Keratinocyte (primary cell): ENCODE results near the gene BAIAP2L2. TPM values are rescaled to one million over a fixed set of nuclear protein-coding genes. Genes with fewer than 3 reads are reported as not detected.
"Not testable (repeated sequence)": the region's sequence is repeated elsewhere in the genome, so short reads cannot be mapped to it uniquely, and the experiment has no call there.

ENCODE experiments used
- DNase-seq: peaks from one replicate; pipeline ENCODE4 v3.0.0-alpha.2; 2011; ENCODE audit warnings: low read depth, missing footprints, low spot score
- FAIRE-seq: peaks from 2 replicates; lab custom pipeline; 2011; peaks lifted over from hg19 to GRCh38; lab: Jason Lieb, UNC
- H2AFZ ChIP-seq: 2 replicates; pipeline ENCODE4 v1.6.0; 2012; ENCODE audit warnings: low read length, control low read depth, inconsistent platforms; ENCODE audit not compliant: control insufficient read depth
- H3K27ac ChIP-seq: 2 replicates; pipeline ENCODE4 v1.5.1; 2011; ENCODE audit warnings: low read length; ENCODE audit not compliant: control insufficient read depth, insufficient read depth
- H3K27me3 ChIP-seq: 3 replicates; pipeline ENCODE4 v1.6.0; 2011; ENCODE audit warnings: low read length; ENCODE audit not compliant: control insufficient read depth, insufficient read depth; ENCODE audit errors: extremely low read depth
- H3K36me3 ChIP-seq, 2 experiments: 2 replicates in 1 of 2; 3 replicates in 1 of 2; pipeline ENCODE4 v1.5.1; 2011; ENCODE audit warnings: low read length in 2 of 2, mild to moderate bottlenecking in 1 of 2; ENCODE audit not compliant: control insufficient read depth in 2 of 2, insufficient read depth in 2 of 2; ENCODE audit errors: extremely low read depth in 1 of 2
- H3K4me1 ChIP-seq: 3 replicates; pipeline ENCODE4 v1.5.1; 2011; ENCODE audit warnings: low read length; ENCODE audit not compliant: control insufficient read depth, insufficient read depth; ENCODE audit errors: extremely low read depth
- H3K4me2 ChIP-seq: 3 replicates; pipeline ENCODE4 v1.6.0; 2011; ENCODE audit warnings: low read depth, low read length; ENCODE audit not compliant: control insufficient read depth, insufficient read depth; ENCODE audit errors: extremely low read depth
- H3K4me3 ChIP-seq, 3 experiments: fragments of 200-600 bp in 1 of 3; sonication (generic) in 1 of 3; 2 replicates in 2 of 3; 3 replicates in 1 of 3; pipeline ENCODE4 v1.5.1; 2011 to 2016; ENCODE audit warnings: low read length in 3 of 3, mild to moderate bottlenecking in 3 of 3, control low read depth in 2 of 3, inconsistent platforms in 1 of 3, low read depth in 1 of 3, mixed read lengths in 1 of 3, mixed run types in 1 of 3, moderate library complexity in 1 of 3; ENCODE audit not compliant: control insufficient read depth in 2 of 3, insufficient read depth in 2 of 3; ENCODE audit errors: extremely low read depth in 1 of 3
- H3K79me2 ChIP-seq: 2 replicates; pipeline ENCODE4 v1.6.0; 2012; ENCODE audit warnings: low read length; ENCODE audit not compliant: control insufficient read depth, insufficient read depth
- H3K9ac ChIP-seq: 3 replicates; pipeline ENCODE4 v1.6.0; 2011; ENCODE audit warnings: low read length; ENCODE audit not compliant: control insufficient read depth, insufficient read depth; ENCODE audit errors: extremely low read depth
- H3K9me1 ChIP-seq: 3 replicates; pipeline ENCODE4 v1.6.0; 2011; ENCODE audit warnings: low read length; ENCODE audit not compliant: control insufficient read depth, insufficient read depth; ENCODE audit errors: extremely low read depth
- H3K9me3 ChIP-seq: 2 replicates; pipeline ENCODE4 v1.5.1; 2012; ENCODE audit warnings: low read depth, low read length; ENCODE audit not compliant: control insufficient read depth
- H4K20me1 ChIP-seq: 3 replicates; pipeline ENCODE4 v1.6.0; 2011; ENCODE audit warnings: low read length; ENCODE audit not compliant: control insufficient read depth, insufficient read depth; ENCODE audit errors: extremely low read depth
- CTCF ChIP-seq, 3 experiments: IDR thresholded peaks in 1 of 3; conservative IDR thresholded peaks in 1 of 3; optimal IDR thresholded peaks in 1 of 3; 2 replicates in 2 of 3; 3 replicates in 1 of 3; pipeline versions ENCODE3 to v1.5.1; 2011; ENCODE audit warnings: low read length in 3 of 3, mild to moderate bottlenecking in 3 of 3, moderate library complexity in 2 of 3, control low read depth in 1 of 3, inconsistent platforms in 1 of 3; ENCODE audit not compliant: insufficient read depth in 2 of 3; ENCODE audit errors: extremely low read depth in 1 of 3
- EZH2 ChIP-seq: IDR thresholded peaks from one replicate; pipeline ENCODE4 v1.6.1; 2012; ENCODE audit warnings: inconsistent platforms, mild to moderate bottlenecking, low read length, moderate library complexity
- dilution Hi-C: fragments of 300-500 bp; cut with MboI; formaldehyde crosslinking; loops from one replicate; pipeline ENCODE4 v1.7.0; 2020; ENCODE audit warnings: low sequenced_read_pairs; ENCODE audit not compliant: extremely low pct_ligation_motif_present
- polyA plus RNA-seq, 5 experiments: library from polyadenylated mRNA; depleted of rRNA in 3 of 5; stranded (reverse) in 3 of 5; stranded (forward) in 1 of 5; unstranded in 1 of 5; fragments of >200 nt; gene quantifications; 1 replicate in 1 of 5; 2 replicates in 3 of 5; 3 replicates in 1 of 5; pipeline versions ENCODE4 v1.2.1 to v1.2.3, GENCODE V29; 2011 to 2012; ENCODE audit warnings: missing spikeins in 2 of 5, low read depth in 1 of 5, low replicate concordance in 1 of 5

BAIAP2L2 gene
- polyA plus RNA-seq, 1 donor (not counting 4 experiments of a cell fraction or from before 2014, with no cell fraction given): 2.3 TPM

GRCh38 chr22:38122616-38123015 is 12.1 kb upstream of the BAIAP2L2 start:
- TF ChIP-seq EZH2: no peak
- no peak for TF ChIP-seq CTCF (optimal IDR thresholded peaks at IDR 0.05 in 1 of 3, IDR thresholded peaks at IDR 0.05 in 1 of 3, conservative IDR thresholded peaks at IDR 0.05 in 1 of 3; ENCODE audit: extremely low read depth in 1 of 3, insufficient read depth in 2 of 3, low read length in 3 of 3)
- dilution Hi-C loops: no loop called here
- Histone ChIP-seq H3K9me3 (no peaks in the 10 kb centered on the region), H3K27ac (no peak overlapping the region), H3K4me1 (peaks cover 30% of the 10 kb centered on the region), H3K36me3 (no peaks in the 10 kb centered on the region), H3K4me3 (no peak overlapping the region), H3K9me1 (no peaks in the 10 kb centered on the region), H2AFZ (no peak overlapping the region), H3K4me2 (no peak overlapping the region), H3K27me3 (no peaks in the 10 kb centered on the region), H3K79me2 (no peaks in the 10 kb centered on the region), H3K9ac (no peak overlapping the region), H4K20me1 (no peaks in the 10 kb centered on the region)
- DNase-seq: no peak
- FAIRE-seq: no peak

GRCh38 chr22:38120359-38121110 is 10.1 kb upstream of the BAIAP2L2 start:
- no peak overlapping the region for H3K9ac ChIP-seq
- H3K9me3 ChIP-seq: no peaks in the 10 kb centered on the region
- H4K20me1 ChIP-seq: no peaks in the 10 kb centered on the region
- no peak for TF ChIP-seq EZH2
- no peak for TF ChIP-seq CTCF (optimal IDR thresholded peaks at IDR 0.05 in 1 of 3, IDR thresholded peaks at IDR 0.05 in 1 of 3, conservative IDR thresholded peaks at IDR 0.05 in 1 of 3; ENCODE audit: extremely low read depth in 1 of 3, insufficient read depth in 2 of 3, low read length in 3 of 3)
- no peaks in the 10 kb centered on the region for H3K36me3 ChIP-seq
- H3K79me2 ChIP-seq: no peaks in the 10 kb centered on the region
- no peak overlapping the region for H3K27ac ChIP-seq
- H3K4me2 ChIP-seq: peak overlapping the region; percentile 71
- FAIRE-seq (peak; percentile 9), DNase-seq (no peak)
- H3K9me1 ChIP-seq: no peaks in the 10 kb centered on the region
- no peaks in the 10 kb centered on the region for H3K27me3 ChIP-seq
- H3K4me3 ChIP-seq: no peak overlapping the region
- dilution Hi-C loops: no loop called here
- H2AFZ ChIP-seq: peak overlapping the region; percentile 58
- peaks cover 25% of the 10 kb centered on the region for H3K4me1 ChIP-seq

- peaks cover 17% of the 10 kb centered on the region for H3K4me1 ChIP-seq
- DNase-seq, H3K9me1 ChIP-seq, H3K79me2 ChIP-seq, H3K4me3 ChIP-seq, H3K27ac ChIP-seq, H3K9me3 ChIP-seq, H2AFZ ChIP-seq, H4K20me1 ChIP-seq, H3K36me3 ChIP-seq, dilution Hi-C loops, FAIRE-seq, H3K4me2 ChIP-seq, H3K27me3 ChIP-seq, H3K9ac ChIP-seq: not testable (repeated sequence)
Observed at GRCh38 chr22:38118747-38119146, 8.3 kb upstream of the BAIAP2L2 start.
